Mucosa of rectum (tissue), 2 donors: ENCODE measurements around the gene PLXNB3.
"Not testable (repeated sequence)": the region's sequence is repeated elsewhere in the genome, so short reads cannot be mapped to it uniquely, and the experiment has no call there.

Source experiments
- H3K27ac ChIP-seq, 2 donors: one replicate each; pipeline ENCODE4 v1.7.0; 2013; ENCODE audit warnings: inconsistent platforms in 2 of 2, low read depth in 2 of 2, low read length in 2 of 2
- H3K27me3 ChIP-seq, 2 donors: one replicate each; pipeline ENCODE4 v1.7.0; 2013; ENCODE audit warnings: low read length in 2 of 2; ENCODE audit not compliant: control insufficient read depth in 2 of 2, insufficient read depth in 2 of 2
- H3K36me3 ChIP-seq, 2 donors: one replicate each; pipeline ENCODE4 v1.7.0; 2013; ENCODE audit warnings: low read length in 2 of 2; ENCODE audit not compliant: control insufficient read depth in 2 of 2, insufficient read depth in 2 of 2
- H3K4me1 ChIP-seq, 2 donors: one replicate each; pipeline ENCODE4 v1.7.0; 2013; ENCODE audit warnings: low read length in 2 of 2, mild to moderate bottlenecking in 1 of 2; ENCODE audit not compliant: control insufficient read depth in 2 of 2, insufficient read depth in 2 of 2
- H3K4me3 ChIP-seq, 2 donors: one replicate each; pipeline ENCODE4 v1.7.0; 2013; ENCODE audit warnings: low read length in 2 of 2
- H3K9ac ChIP-seq, 2 donors: one replicate each; pipeline ENCODE4 v1.7.0; 2013; ENCODE audit warnings: low read length in 2 of 2, low read depth in 1 of 2, mild to moderate bottlenecking in 1 of 2
- H3K9me3 ChIP-seq, 2 donors: one replicate each; pipeline ENCODE4 v1.7.0; 2013; ENCODE audit warnings: low read length in 2 of 2; ENCODE audit not compliant: control insufficient read depth in 2 of 2
- donor health status: healthy.
- donor health status: Normal muscosa, but diverticular disease.

Gene PLXNB3

GRCh38 chrX:153725039-153725831, 38.8 kb upstream of the PLXNB3 start:
- peak overlapping the region; percentile 87 to 92 for H3K27ac ChIP-seq
- H3K4me1 ChIP-seq = peaks cover 40 to 42% of the 10 kb centered on the region in 2 donors
- peak overlapping the region; percentile 61 to 78 for H3K9ac ChIP-seq
- peaks cover 3 to 6% of the 10 kb centered on the region in 2 donors for H3K36me3 ChIP-seq
- no peaks in the 10 kb centered on the region for H3K9me3 ChIP-seq
- H3K27me3 ChIP-seq = no peaks in the 10 kb centered on the region
- H3K4me3 ChIP-seq = peak overlapping the region; percentile 45 to 67

GRCh38 chrX:153725832-153726285, 38.2 kb upstream of the PLXNB3 start:
- Histone ChIP-seq H3K4me3 (no peak overlapping the region), H3K9ac (peak overlapping the region in 1 of 2 donors; percentile 16), H3K9me3 (no peaks in the 10 kb centered on the region), H3K27me3 (no peaks in the 10 kb centered on the region), H3K4me1 (peaks cover 40 to 42% of the 10 kb centered on the region in 2 donors), H3K27ac (peak overlapping the region; percentile 59 to 85), H3K36me3 (peaks cover 0 to 1% of the 10 kb centered on the region in 2 donors)

DNA sequence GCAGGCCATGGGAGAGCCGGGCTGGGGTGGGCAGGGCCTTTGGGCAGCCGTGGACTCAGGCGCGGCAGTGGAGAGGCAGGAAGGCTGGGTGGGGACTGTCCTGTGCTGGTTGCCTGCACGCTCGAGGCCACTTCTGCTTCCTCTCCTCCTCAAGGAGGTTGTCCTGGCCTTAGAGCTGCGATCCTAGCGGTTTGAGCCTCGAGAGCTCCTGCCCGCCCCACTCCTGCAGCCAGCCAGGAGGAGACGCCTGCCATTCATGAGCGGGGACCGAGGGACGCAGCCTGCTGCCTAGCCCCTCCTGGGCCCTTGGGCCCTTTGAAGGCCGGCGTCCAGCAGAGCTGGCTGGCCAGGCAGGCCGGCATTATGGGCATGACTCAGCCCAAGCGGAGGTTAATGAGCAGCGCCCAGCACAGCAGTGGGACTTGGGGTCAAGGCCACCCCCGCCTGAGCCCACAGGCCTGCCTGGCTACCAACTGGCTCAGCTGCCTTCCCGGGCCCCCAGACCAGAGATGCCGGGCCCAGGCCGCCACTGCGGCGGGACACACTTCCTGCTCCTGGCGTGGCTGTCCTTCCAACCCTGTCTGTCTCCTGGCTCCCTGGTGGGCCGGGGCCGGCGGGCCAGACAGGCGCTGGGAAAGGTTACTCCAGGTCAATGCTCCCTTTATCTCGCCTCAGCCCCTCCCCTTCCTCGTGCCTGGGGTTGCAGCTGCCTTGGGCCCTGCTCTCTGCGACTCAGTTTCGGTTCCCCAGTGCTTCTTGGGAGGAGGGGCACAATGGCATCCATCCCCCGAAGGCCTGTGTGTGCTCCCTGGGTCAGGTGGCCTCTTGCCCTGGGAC, 37.5 kb upstream of the PLXNB3 start:
- peak overlapping the region; percentile 16 to 63 for H3K9ac ChIP-seq
- peak overlapping the region; percentile 59 to 85 for H3K27ac ChIP-seq
- H3K9me3 ChIP-seq = no peaks in the 10 kb centered on the region
- peaks cover 40 to 42% of the 10 kb centered on the region in 2 donors for H3K4me1 ChIP-seq
- H3K4me3 ChIP-seq = peak overlapping the region in 1 of 2 donors; percentile 37
- no peaks in the 10 kb centered on the region for H3K36me3 ChIP-seq
- H3K27me3 ChIP-seq = no peaks in the 10 kb centered on the region

DNA sequence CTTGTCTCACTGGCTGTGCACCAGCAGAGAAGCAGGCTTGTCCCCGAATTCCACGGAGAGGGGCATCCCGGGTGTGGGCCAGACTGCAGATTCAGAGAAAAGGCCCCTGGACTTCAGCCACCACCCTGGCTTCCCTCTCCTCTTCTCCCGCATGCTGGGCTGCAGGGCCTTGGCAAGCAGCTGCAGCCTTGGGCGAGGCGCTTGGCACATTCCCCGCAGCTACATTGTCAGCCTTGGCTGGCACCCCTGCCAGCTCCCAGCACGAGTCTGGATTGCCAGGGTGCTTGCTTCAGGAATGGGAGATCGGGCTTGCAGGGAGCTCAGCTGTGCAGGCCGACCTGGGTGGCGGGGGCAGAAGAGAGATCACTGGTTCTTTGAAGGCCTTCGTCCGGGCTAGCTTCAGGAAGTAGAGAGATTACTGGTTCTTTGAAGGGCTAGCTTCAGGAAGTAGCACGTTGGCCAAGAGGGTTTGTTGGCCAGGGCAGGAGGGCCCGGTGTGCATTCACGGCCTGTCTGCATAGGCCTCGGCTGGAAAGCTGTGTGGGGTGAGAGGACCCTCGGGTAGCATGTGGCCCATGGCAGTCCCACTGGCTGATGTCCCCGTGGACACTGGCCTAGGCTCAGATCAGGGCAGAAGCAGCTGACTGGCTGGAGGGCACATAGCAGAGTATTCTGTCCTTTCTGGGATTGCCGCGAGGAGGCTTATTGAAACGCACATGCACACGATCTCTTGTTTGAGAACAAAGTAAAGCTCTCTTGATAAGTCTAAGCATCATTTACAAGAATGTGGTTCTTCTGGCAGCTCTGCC, 36.7 kb upstream of the PLXNB3 start:
- no peaks in the 10 kb centered on the region for H3K36me3 ChIP-seq
- peak overlapping the region; percentile 59 to 85 for H3K27ac ChIP-seq
- peak overlapping the region; percentile 16 to 32 for H3K9ac ChIP-seq
- H3K27me3 ChIP-seq = no peaks in the 10 kb centered on the region
- H3K9me3 ChIP-seq = peaks cover 0 to 4% of the 10 kb centered on the region in 2 donors
- peak overlapping the region in 1 of 2 donors; percentile 37 for H3K4me3 ChIP-seq
- H3K4me1 ChIP-seq = peaks cover 40% of the 10 kb centered on the region in 2 donors

GRCh38 chrX:153728095-153728494, 36.0 kb upstream of the PLXNB3 start:
- Histone ChIP-seq H3K9ac (peak overlapping the region in 1 of 2 donors; percentile 32), H3K27ac (peak overlapping the region in 1 of 2 donors; percentile 85)

DNA sequence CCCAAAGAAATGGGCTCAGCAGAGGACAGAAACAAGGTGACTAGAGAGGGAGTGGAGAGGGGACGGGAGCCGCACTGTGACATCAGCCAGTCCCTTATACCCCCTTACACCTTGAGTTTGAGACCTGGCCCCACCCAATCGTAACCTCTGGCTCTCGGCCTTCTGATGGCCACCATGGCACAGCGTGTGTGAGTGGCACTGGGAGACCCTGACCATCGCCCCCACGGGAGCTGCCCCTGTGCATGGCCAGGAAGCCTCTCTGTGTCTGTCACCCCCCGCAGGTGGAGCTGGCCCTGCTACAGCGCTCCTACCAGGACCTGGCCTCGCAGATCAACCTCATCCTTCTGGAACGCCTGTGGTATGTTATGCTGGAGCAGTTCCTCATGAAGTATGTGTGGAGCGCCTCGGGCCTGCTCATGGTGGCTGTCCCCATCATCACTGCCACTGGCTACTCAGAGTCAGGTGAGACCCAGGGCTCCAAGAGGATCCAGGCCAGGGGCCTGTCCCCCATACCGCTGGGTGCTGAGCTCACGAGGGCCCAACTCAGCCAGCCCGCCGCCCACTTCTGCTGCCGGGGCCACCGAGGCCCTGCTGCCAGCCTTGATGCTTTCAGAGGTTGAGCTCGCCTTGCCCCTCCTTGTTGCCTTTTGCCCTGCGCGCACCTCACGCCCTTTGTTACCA, 35.0 kb upstream of the PLXNB3 start:
- Histone ChIP-seq H3K27ac (no peak overlapping the region), H3K4me3 (no peak overlapping the region)

More at GRCh38 chrX:153728095-153728494, 36.0 kb upstream of the PLXNB3 start:
- no peak overlapping the region for H3K4me3 ChIP-seq
- no peaks in the 10 kb centered on the region for H3K27me3 ChIP-seq
- H3K4me1 ChIP-seq = peaks cover 32 to 33% of the 10 kb centered on the region in 2 donors
- no peaks in the 10 kb centered on the region for H3K36me3 ChIP-seq
- H3K9me3 ChIP-seq = peaks cover 0 to 4% of the 10 kb centered on the region in 2 donors

GRCh38 chrX:153730115-153730514, 33.9 kb upstream of the PLXNB3 start:
- not testable (repeated sequence) for H3K36me3 ChIP-seq, H3K4me3 ChIP-seq, H3K27ac ChIP-seq, H3K9me3 ChIP-seq, H3K27me3 ChIP-seq, H3K9ac ChIP-seq
- H3K4me1 ChIP-seq = peaks cover 30% of the 10 kb centered on the region in 2 donors

More for the DNA sequence above, 35.0 kb upstream of the PLXNB3 start:
- Histone ChIP-seq H3K9me3 (peaks cover 0 to 4% of the 10 kb centered on the region in 2 donors), H3K36me3 (no peaks in the 10 kb centered on the region), H3K4me1 (peaks cover 30 to 32% of the 10 kb centered on the region in 2 donors), H3K9ac (no peak overlapping the region), H3K27me3 (no peaks in the 10 kb centered on the region)

DNA sequence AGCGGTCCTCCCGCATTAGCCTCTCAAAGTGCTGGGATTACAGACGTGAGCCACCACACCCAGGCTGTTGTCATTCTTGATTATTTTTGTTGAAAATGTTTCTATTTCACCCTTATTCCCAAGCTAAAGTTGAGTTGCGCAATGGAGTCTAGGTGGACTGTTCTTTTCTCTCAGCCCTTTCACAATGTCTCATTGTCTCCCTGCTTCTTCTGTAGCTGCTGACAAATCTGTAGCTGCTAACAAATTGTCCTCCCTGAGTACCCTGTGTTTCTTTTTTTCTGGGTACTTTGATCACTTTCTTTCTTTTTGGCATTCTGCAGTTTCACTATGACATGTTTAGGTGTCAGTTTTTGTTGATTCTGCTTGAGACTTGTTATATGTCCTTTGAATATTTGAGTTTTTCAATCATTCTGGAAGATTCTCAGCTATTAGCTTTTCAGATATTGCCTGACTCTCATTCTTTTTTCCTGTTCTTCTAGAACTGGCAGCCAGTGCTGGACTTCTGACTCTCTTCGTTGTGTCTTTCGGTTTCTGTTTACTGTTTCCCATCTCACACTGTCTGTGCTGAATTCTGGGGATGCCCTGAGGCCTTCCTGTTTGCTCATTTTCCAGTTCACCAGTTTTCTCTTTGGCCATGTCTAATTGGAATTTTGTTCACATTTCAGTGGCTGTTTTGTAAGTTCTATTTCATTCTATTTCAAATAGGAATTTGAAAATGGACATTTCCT, 32.8 kb upstream of the PLXNB3 start:
- Histone ChIP-seq H3K36me3 (no peaks in the 10 kb centered on the region), H3K9ac (no peak overlapping the region), H3K4me1 (peaks cover 19 to 20% of the 10 kb centered on the region in 2 donors), H3K9me3 (peaks cover 0 to 4% of the 10 kb centered on the region in 2 donors), H3K4me3 (no peak overlapping the region), H3K27ac (no peak overlapping the region), H3K27me3 (no peaks in the 10 kb centered on the region)

DNA sequence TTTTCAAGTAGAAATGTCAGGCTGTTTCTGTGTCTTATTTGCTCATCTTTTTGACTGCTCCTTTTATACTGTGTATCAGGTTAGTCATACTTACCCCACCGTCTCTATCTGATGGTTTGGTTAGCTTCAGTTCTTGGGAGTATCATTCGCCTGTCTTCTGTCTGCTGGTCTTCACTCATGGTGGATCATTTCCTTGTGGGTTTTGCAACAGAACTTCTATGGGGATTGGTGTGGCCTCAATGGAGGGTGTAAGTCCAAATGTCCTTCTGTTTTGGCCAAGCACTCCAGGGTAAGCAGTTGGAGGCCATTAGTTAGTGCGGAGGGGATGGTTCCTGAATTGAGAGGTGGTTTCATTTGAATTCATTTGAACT, 32.2 kb upstream of the PLXNB3 start:
- Histone ChIP-seq H3K27me3 (no peaks in the 10 kb centered on the region), H3K9me3 (peaks cover 0 to 4% of the 10 kb centered on the region in 2 donors), H3K4me1 (peaks cover 14 to 15% of the 10 kb centered on the region in 2 donors), H3K9ac (no peak overlapping the region), H3K27ac (peak overlapping the region in 1 of 2 donors; percentile 28), H3K36me3 (no peaks in the 10 kb centered on the region), H3K4me3 (no peak overlapping the region)
